GM12873 (cell line): Measurements from ENCODE around the gene GNAQ.

ENCODE experiments used
- TF ChIP-seq, protein P1 (sequence below): IDR thresholded peaks from 2 replicates; pipeline ENCODE4 v1.5.1; 2012; ENCODE audit warnings: low read depth, mild to moderate bottlenecking, moderate library complexity, low read length, control low read depth; ENCODE audit not compliant: insufficient read depth; ENCODE audit errors: missing control alignments

The GNAQ gene

DNA sequence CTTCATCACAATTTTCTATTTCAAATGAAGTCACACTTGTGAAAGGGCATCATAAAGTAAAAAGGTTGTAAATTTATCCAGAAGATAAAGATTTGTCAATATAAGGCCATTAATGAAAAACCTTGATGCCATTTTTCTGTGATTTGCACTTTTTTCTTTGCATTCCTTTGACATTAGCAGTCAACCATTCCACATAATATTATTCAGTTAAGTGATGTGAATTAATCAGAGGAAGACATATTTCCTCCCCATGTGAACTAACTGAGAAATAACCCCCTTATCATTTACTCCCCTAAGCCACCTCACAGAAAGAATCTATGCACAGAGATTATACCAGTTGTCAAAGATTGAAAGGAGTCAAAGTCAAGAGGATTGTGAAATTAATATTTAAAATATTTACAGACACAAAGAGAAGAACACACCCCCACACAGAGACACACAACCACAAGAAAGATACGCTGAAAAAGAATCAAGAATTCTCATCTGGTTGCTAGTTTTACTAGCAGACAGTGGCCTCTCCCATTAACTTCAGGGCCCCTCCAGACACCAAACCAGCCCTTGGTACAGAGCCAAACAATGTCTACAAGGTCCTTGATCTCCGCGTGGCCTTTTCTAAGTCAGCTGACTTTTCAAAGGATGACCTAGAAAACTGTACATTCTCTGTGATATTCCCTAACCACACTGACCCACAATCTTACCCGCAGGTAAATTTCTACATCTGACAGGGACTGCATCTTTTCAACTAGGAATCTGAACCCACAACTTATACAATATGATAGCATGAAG is 29.5 kb downstream of the GNAQ start:
- TF ChIP-seq, protein P1, sequence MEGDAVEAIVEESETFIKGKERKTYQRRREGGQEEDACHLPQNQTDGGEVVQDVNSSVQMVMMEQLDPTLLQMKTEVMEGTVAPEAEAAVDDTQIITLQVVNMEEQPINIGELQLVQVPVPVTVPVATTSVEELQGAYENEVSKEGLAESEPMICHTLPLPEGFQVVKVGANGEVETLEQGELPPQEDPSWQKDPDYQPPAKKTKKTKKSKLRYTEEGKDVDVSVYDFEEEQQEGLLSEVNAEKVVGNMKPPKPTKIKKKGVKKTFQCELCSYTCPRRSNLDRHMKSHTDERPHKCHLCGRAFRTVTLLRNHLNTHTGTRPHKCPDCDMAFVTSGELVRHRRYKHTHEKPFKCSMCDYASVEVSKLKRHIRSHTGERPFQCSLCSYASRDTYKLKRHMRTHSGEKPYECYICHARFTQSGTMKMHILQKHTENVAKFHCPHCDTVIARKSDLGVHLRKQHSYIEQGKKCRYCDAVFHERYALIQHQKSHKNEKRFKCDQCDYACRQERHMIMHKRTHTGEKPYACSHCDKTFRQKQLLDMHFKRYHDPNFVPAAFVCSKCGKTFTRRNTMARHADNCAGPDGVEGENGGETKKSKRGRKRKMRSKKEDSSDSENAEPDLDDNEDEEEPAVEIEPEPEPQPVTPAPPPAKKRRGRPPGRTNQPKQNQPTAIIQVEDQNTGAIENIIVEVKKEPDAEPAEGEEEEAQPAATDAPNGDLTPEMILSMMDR, result no peak

DNA sequence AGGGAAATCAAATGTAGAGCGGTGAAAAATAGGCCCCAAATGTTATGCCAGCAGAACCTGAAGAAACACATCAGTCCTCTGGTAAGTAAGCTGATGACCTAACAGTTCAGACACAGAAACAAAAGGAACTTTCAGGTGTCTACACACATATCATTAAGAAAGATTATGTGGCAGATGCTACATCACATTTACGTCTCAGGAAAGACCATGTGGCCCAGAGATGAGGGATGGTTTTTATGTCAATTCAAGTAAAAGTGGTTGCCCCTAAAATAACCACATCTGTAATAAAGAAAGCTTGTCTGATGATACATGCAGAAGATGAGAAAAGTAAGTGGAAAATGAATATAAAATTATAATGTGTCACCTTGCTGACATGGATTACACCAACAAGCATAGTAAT is 31.4 kb downstream of the GNAQ start:
- TF ChIP-seq, protein P1, result no peak

DNA sequence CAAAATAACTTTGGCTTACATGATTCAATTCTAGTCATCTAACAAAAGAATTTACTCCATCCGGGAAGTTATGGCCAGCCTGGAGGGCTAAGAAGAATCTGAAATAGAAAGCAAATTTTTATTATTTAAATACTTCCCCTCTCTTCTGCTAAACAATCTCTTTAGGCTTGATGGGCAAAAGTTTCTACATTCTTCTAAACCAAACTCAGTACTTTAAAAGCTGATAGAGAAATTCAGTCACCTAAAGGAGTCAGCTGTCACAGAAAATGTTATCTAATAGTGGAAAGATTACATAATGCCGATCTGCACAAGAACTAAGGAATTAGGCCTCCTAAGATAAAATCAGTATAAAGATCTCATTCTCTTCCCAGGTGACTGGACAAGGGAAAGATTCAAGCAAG is 32.4 kb downstream of the GNAQ start:
- TF ChIP-seq, protein P1, result no peak

DNA sequence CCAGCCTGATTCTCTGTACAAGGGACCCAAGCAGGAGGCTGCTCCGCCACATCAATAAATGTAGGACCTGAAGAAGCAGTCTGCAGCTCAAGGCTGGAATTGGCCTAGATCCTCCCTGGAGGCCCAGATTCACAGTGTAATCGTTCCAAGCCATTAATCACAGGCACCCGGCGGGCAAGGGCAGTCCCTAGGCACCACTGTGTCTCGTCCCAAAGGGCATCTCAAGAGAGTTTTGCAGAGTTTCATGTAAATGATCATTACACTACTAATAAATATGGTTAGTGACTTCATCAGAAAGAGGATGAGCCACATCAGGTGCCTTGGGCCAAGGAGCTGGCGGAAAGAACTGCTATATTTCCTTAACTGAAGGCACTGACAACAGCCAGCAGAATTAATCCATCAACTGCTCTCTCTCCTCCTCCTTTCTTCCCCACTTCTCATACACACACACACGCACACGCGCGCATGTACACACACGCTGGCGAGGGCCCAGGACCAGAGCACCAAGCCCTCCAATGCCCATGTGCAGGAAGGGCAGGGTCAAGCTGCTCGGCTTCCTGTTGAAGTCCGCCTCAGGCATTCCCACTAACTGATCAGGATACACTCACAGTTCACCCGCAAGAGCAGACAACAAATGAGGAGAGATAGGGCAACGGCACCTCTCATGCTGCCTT is 33.9 kb downstream of the GNAQ start:
- TF ChIP-seq, protein P1, result no peak

DNA sequence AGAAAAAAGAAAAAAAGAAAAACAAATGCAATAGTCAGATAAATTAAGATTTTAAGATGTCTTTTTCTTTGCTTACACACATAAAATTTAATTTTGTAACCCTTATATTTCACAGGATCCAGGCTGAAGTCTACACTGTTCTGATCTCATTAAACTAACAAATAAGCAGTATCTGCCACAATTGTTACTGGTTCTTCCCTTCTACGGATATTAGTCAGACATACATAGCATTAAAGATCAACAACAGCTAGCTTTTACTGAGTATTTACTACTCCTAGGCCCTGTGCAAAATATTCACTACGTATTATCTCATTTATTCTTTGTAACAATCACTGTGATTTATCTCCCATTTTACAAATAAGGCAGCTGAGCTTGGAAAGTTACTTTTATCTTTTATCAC is 34.9 kb downstream of the GNAQ start:
- TF ChIP-seq, protein P1, result no peak

DNA sequence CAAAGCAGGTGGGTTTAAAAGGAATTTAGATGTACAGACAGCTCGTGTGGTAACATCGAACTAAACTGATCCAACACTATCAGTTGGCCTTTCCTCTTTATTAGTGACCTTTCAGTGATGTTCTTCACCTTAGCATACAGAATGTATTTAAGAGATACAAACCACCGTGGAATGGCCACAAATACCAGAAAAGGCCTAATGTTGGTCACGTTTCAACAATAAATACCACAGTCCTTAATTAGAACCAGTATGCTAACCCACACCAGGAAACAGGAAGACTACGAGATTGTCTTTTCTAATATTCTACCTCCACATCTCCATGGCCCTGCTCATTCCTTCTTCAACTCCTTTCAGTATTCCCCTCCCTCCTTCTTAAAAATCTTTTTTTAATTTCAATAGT is 40.4 kb downstream of the GNAQ start:
- TF ChIP-seq, protein P1, result no peak

DNA sequence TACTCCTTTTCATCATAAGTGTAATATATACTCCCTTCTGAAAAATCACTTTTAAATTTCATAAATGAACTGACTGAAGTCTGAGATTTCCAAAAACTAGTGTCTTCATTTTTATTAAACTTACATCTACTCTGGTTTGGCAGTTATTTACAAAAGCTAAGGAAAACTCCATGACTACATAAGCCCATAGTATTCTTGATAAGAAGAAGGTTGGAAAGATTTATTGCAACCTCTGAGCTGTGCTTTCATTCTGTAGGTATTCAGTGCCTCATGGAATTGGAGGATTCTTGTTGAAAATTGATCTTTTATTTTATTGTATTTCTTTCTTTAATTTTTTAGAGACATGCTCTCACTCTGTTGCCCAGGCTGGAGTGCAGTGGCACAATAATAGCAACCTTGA is 41.7 kb downstream of the GNAQ start:
- TF ChIP-seq, protein P1, result no peak
